Thoracic aorta endothelial cell (primary cell): ENCODE data around the gene FZD2. TPM values are rescaled to one million over a fixed set of nuclear protein-coding genes. Genes with fewer than 3 reads are reported as not detected.

ENCODE experiments used
- total RNA-seq: library from RNA; depleted of rRNA; stranded (reverse); fragments of >200 nt; gene quantifications from 2 replicates; pipeline ENCODE4 v1.2.3, GENCODE V29; 2012

FZD2 gene
- total RNA-seq, result 0.66 and 1.2 TPM in 2 replicates

GRCh38 chr17:44556832-44557606 is at the start of gene FZD2:
FZD2 (plus strand) TSS chr17:44557484; CDS start chr17:44557689, 205 bp downstream.

Other genes with a start within 250 kb of the FZD2 start
- not detected in 2 replicates for gene RUNDC3A, start 248.9 kb upstream of the FZD2 start, total RNA-seq
- gene SLC25A39, start 232.7 kb upstream of the FZD2 start, total RNA-seq, result 70.9 and 84.0 TPM in 2 replicates
- 153 and 193 TPM in 2 replicates for gene GRN, start 212.2 kb upstream of the FZD2 start, total RNA-seq
- 3.8 and 5.2 TPM in 2 replicates for gene FAM171A2, start 193.6 kb upstream of the FZD2 start, total RNA-seq
- gene ITGA2B, start 167.8 kb upstream of the FZD2 start, total RNA-seq, result 0.22 TPM in 1 of 2 replicates, not detected in the other
- gene GPATCH8, start 54.1 kb upstream of the FZD2 start, total RNA-seq, result 28.7 and 37.5 TPM in 2 replicates
- gene MEIOC, start 99.0 kb downstream of the FZD2 start, total RNA-seq, result 0.07 TPM in 1 of 2 replicates, not detected in the other
- 49.9 and 51.9 TPM in 2 replicates for gene CCDC43, start 132.3 kb downstream of the FZD2 start, total RNA-seq
- gene DBF4B, start 151.2 kb downstream of the FZD2 start, total RNA-seq, result 9.2 and 14.9 TPM in 2 replicates
- gene ADAM11, start 201.5 kb downstream of the FZD2 start, total RNA-seq, result 0.13 and 0.22 TPM in 2 replicates